NCI-H2227 treated with DMSO at 0.1 percent for 48 hours (cell line): Measurements from ENCODE around the gene PGPEP1.
"Not testable (repeated sequence)": the region's sequence is repeated elsewhere in the genome, so short reads cannot be mapped to it uniquely, and the experiment has no call there.

Experiments
- DNase-seq: peaks from one replicate; lab custom pipeline; 2025; lab: John Stamatoyannopoulos, UW

The PGPEP1 gene

GRCh38 chr19:18308051-18308947, 32.1 kb upstream of the PGPEP1 start:
- no peak for DNase-seq

- DNase-seq: no peak
Observed at GRCh38 chr19:18308948-18309325, 31.5 kb upstream of the PGPEP1 start.

DNA sequence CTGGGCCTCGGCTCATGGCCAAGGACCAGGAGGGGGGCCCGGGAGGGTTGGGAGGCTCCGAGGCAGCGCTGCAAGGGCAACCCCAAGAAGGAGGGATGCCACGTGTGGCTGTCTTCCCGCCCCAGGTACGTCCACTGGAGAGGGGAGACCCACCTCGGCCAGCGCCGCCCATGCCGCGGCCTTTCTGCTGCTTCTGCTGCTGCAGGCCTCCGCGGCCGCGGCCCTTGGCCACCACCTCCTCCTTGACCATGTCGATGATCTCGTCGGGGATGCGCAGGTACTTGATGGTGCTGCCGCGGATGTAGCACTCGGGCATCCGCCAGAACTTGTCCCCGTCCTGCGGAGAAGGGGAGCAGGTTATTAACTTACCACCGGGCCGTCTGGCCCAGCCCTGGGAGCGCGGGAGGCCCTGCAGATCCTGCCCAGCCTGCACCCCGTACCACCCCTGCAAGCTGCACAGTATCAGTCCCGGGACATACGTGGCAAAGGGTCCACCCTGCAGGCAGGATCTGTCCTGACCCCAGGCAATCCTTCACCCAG, 30.8 kb upstream of the PGPEP1 start:
- DNase-seq: no peak

GRCh38 chr19:18310118-18310909, 30.1 kb upstream of the PGPEP1 start:
- no peak for DNase-seq

DNA sequence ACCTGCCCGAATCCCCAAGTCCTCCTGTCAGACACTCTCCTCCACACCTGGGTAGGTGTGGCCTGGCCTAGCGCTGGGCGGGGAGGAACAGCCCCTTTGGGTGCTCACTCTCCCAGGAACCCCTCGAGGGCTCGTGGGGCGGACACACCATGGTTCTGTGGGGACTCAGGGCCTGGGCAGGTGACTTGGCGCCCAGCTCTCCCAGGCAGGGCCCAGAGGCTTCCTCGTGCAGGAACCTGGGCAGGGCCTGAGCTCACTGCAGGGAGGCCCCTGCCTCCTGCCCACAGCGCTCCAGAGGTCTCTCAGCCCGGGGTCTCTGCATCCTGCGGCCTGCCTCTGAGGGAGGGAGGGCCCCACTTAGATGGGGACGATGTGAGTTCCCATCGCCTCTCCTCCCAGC, 29.4 kb upstream of the PGPEP1 start:
- no peak for DNase-seq

DNA sequence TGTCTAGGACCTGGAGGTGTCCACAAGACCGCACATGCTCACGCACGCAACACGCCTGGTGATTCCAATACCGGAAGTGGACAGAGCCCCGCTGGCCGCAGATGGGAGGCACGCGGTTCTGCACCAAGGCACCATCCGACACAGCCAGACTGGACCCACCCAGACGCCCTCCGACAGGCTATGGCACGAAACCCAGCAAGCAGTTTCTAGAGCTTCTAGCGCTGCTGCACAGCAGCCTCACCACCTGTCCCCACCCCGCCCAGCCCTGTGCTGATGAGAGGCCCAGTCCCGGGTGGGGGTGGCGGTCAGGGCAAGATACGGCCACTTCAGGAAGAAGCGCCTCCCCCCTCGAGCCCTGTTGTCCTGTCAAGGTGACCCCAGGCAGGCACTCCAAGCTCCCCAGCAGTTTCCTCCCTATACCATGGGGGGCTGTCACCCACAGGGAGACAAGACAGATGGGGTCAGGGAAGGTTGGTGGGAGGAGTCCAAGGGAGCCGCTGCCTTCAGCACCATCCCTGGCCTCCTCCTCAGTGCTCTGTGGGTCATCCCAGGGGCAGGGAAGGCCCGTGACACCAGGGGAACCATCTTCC, 28.8 kb upstream of the PGPEP1 start:
- DNase-seq: no peak

DNA sequence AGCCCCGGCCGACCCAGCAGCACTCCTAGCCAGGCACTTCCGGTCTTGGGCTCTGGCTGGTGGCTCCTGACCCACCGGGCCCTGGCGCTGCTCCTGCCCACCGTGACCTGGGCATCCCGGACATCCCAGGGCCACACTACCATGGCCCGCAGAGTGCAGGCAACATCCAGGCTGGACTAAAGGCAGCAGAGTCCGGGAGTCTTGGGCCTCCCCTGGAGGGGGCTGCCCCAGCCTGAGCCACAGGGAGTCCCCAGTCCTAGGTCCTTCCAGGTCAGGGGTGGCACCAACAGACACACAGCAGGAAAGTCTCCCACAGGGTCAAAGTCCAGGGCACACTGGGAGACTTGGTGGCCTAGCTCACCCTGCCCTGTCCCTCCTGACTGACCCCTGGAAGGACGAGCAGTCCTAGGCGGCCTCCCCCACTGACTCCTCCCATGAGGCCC, 28.3 kb upstream of the PGPEP1 start:
- DNase-seq: no peak

- DNase-seq: no peak
Observed at GRCh38 chr19:18313398-18313797, 27.0 kb upstream of the PGPEP1 start.

GRCh38 chr19:18317961-18318800, 22.2 kb upstream of the PGPEP1 start:
- DNase-seq: no peak

GRCh38 chr19:18319591-18320135, 20.7 kb upstream of the PGPEP1 start:
- DNase-seq: no peak

- DNase-seq: no peak
Observed at GRCh38 chr19:18320865-18321733, 19.3 kb upstream of the PGPEP1 start.

GRCh38 chr19:18321734-18322102, 18.7 kb upstream of the PGPEP1 start:
- DNase-seq: peak; percentile 7

DNA sequence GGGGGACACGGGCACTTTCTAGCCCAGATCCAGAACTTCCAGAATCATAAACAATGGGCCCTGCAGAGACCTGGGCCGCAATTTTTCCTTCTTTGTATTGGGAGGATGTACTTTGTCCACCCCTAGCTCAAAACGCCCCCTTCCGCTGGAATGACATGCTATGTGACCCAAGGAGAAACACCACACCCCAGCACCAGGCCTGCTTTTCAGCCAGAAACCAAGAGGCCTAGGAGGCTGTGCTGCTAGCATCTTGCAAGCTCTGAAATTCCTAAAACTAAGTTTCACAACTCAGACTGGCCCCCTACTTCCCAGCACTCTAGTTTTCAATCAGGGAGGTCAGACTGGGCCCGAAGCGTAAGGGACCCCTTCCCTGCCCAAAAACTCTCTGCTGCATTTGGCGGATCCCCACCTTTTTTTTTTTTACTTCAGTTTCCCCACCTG, 18.1 kb upstream of the PGPEP1 start:
- peak; percentile 14 for DNase-seq

DNA sequence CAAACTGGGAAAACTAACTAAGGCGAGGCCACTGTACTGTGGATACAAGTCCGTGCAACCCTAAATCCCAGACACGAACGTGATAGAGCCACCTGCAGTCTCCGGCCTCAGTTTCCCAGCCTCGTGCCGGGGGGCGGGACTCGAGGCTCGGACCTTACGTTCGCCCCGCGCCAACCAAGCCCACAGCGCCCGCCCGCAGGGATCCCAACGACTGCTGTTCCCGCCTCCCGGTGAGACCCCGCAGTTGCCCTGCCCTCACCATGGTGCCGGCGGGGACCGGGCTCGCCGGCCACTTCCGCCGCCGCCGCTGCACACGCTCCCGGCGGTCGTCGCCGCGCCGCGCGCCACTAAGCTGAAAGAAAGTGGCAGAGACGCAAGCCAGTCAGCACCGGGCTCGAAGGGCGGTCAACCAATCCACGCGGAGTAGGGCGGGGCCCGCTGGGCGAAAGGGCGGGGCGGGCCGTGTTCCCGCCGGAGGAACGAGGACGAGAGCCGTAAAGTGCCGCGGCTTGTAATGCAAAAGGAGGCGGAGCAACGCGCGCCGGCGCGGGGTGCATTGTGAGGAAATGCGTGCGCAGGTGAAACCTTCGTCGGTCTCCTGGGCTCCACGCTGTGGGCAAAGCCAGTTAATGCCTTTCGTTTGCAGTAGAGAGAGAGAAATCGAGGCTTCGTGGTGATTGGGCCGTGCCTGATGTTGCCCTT, 17.5 kb upstream of the PGPEP1 start, which contains the start of gene LSM4:
Gene LSM4, minus strand, starts transcription at position 318 of the 702 bp plus-strand sequence. Its CDS starts 56 bp downstream, at position 262.
- DNase-seq: peak; percentile 96

DNA sequence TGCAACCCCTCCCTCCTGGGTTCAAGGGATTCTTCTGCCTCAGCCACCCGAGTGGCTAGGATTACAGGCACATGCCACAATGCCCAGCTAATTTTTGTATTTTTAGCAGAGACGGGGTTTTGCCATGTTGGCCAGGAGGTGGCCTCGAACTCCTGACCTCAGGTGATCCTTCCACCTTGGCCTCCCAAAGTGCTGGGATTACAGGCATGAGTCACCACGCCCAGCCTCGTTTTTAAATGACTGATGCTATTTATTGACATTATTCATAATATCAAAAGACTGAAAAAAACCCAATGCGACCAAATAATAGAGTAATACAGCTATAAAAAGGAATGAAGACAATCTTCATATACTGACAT, 16.0 kb upstream of the PGPEP1 start:
- DNase-seq: not testable (repeated sequence)

DNA sequence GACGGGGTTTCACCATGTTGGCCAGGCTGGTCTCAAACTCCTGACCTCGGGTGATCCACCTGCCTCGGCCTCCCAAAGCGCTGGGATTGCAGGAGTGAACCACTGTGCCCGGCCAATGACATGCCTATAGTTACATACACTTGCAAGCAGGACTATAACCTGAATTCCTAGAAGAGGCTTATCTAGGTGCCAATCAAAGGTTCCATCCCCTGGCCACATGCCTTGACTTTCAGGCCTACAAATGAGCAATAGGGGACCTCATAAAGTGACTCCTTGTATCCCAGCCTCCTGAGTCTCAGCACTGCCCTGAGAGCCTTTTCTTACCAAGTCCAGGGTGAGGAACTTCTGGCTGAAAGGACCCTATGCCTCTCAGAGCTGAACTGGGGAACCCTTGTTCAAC, 13.6 kb upstream of the PGPEP1 start:
- DNase-seq: no peak

GRCh38 chr19:18328340-18329034, 11.9 kb upstream of the PGPEP1 start:
- DNase-seq: peak; percentile 92

- no peak for DNase-seq
Observed at GRCh38 chr19:18329035-18329376, 11.4 kb upstream of the PGPEP1 start.

DNA sequence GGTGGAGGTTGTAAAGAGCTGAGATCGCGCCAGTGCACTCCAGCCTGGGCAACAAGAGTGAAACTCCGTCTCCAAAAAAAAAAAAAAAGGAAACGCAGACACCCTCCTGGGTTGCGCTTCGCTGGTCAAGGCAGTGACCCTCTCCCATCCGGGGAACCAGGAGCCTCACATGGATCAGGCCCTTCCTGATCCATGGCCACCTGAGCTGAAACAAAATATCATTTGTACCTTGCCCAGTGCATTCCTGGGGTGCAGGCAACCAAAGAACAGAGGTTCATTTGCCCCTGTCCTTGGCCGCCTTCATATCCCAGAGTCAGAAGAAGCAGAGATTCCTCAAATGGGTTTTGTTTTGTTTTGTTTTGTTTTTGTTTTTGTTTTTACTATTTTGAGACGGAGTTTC, 9.5 kb upstream of the PGPEP1 start:
- no peak for DNase-seq
